Breast epithelium (tissue), 3 donors: ENCODE data around the gene ZSCAN5B.

Experiments used
- POLR2AphosphoS5 ChIP-seq, 3 donors: sonication (generic); formaldehyde crosslinking; IDR thresholded peaks; one replicate each; pipeline ENCODE4 v1.6.1; 2017; ENCODE audit warnings: antibody characterized with exemption in 3 of 3
- TF ChIP-seq, protein P1 (sequence below), 3 donors: fragments of 450-650 bp; IDR thresholded peaks; one replicate each; pipeline ENCODE4 v1.5.1; 2016 to 2017; ENCODE audit warnings: antibody characterized with exemption in 3 of 3, mild to moderate bottlenecking in 3 of 3, moderate library complexity in 3 of 3

DNA sequence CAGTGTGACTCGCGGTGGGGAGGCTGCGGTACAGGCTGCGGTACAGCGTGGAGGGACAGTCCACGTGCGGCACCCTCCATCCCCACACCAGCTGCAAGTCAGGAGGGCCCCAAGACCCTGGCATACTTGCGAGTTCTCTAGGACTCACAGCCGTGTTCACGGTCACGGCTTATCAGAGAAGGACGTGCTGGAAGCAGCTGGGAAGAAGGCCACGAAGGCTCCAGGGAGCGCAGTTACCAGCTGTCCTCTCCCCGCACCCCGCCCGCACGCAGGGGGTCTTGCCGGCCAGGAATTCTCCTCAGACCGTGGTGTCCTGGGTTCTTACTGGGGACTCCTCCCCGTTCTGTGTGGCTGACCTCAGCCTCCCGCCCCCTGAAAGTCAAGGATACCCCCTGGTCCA lies 50.3 kb downstream of the ZSCAN5B start:
- TF ChIP-seq, protein P1, sequence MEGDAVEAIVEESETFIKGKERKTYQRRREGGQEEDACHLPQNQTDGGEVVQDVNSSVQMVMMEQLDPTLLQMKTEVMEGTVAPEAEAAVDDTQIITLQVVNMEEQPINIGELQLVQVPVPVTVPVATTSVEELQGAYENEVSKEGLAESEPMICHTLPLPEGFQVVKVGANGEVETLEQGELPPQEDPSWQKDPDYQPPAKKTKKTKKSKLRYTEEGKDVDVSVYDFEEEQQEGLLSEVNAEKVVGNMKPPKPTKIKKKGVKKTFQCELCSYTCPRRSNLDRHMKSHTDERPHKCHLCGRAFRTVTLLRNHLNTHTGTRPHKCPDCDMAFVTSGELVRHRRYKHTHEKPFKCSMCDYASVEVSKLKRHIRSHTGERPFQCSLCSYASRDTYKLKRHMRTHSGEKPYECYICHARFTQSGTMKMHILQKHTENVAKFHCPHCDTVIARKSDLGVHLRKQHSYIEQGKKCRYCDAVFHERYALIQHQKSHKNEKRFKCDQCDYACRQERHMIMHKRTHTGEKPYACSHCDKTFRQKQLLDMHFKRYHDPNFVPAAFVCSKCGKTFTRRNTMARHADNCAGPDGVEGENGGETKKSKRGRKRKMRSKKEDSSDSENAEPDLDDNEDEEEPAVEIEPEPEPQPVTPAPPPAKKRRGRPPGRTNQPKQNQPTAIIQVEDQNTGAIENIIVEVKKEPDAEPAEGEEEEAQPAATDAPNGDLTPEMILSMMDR (IDR thresholded peaks at IDR 0.05), result no peak
- no peak for TF ChIP-seq POLR2AphosphoS5 (IDR thresholded peaks at IDR 0.05)
